ENCODE data around the gene DVL2.
"Not testable (repeated sequence)": the region's sequence is repeated elsewhere in the genome, so short reads cannot be mapped to it uniquely, and the experiment has no call there.

Gene DVL2

GRCh38 chr17:7249214-7249613, 14.9 kb upstream of the DVL2 start:
- no peak for DNase-seq (ENCODE audit: low spot score)
- in situ Hi-C loops (cut with MboI; ENCODE audit: low sequenced_read_pairs, unreplicated experiment): no loop called here
- no peak for TF ChIP-seq CTCF (IDR thresholded peaks at IDR 0.05; ENCODE audit: borderline replicate concordance, control extremely low read depth, extremely low read depth, insufficient read depth, missing control alignments)

GRCh38 chr17:7248796-7249195, 14.5 kb upstream of the DVL2 start:
- DNase-seq (ENCODE audit: low spot score): no peak
- in situ Hi-C loops (cut with MboI; ENCODE audit: low sequenced_read_pairs, unreplicated experiment): no loop called here
- no peak for TF ChIP-seq CTCF (IDR thresholded peaks at IDR 0.05; ENCODE audit: borderline replicate concordance, control extremely low read depth, extremely low read depth, insufficient read depth, missing control alignments)

GRCh38 chr17:7246779-7247178, 12.5 kb upstream of the DVL2 start:
- in situ Hi-C loops (cut with MboI; ENCODE audit: low sequenced_read_pairs, unreplicated experiment): no loop called here
- TF ChIP-seq CTCF (IDR thresholded peaks at IDR 0.05; ENCODE audit: borderline replicate concordance, control extremely low read depth, extremely low read depth, insufficient read depth, missing control alignments): no peak
- DNase-seq (ENCODE audit: low spot score): no peak

DNA sequence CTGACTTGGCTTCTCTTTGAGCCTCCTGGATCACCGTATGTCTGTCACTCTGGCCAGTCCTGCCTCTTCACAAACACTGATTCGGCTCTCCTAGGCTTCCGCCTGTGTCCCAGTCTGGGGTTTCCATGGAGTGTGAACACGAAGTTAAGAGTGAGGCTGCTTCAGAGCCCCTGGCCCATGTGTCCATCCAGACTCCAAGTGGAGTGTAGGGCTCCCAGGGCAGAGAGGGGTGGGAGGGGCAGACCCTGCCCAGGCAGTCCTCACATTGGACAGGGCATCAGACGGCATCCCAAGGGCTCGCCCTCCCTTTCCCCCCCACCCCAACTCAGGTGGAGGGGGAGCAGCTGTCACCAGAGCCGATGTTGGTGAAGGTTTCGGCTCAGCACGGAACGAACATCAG, 9.5 kb upstream of the DVL2 start:
- in situ Hi-C loops (cut with MboI; ENCODE audit: low sequenced_read_pairs, unreplicated experiment); DNase-seq (ENCODE audit: low spot score): not testable (repeated sequence)

- no peak for TF ChIP-seq CTCF (IDR thresholded peaks at IDR 0.05; ENCODE audit: borderline replicate concordance, control extremely low read depth, extremely low read depth, insufficient read depth, missing control alignments)
- DNase-seq (ENCODE audit: low spot score): no peak
- in situ Hi-C loops (cut with MboI; ENCODE audit: low sequenced_read_pairs, unreplicated experiment): no loop called here
These were observed 9.1 kb upstream of the DVL2 start for GRCh38 chr17:7243453-7243729.

GRCh38 chr17:7242717-7243452, 8.6 kb upstream of the DVL2 start:
- DNase-seq (ENCODE audit: low spot score): peak; percentile 91
- TF ChIP-seq CTCF (IDR thresholded peaks at IDR 0.05; ENCODE audit: borderline replicate concordance, control extremely low read depth, extremely low read depth, insufficient read depth, missing control alignments): peak; percentile 13
- in situ Hi-C loops (cut with MboI; ENCODE audit: low sequenced_read_pairs, unreplicated experiment): no loop called here

- peak; percentile 81 for DNase-seq (ENCODE audit: low spot score)
- no peak for TF ChIP-seq CTCF (IDR thresholded peaks at IDR 0.05; ENCODE audit: borderline replicate concordance, control extremely low read depth, extremely low read depth, insufficient read depth, missing control alignments)
These were observed 7.7 kb upstream of the DVL2 start, which contains the start of gene GABARAP for GRCh38 chr17:7241783-7242716. TSS of gene GABARAP (minus strand) at chr17:7242449. CDS start at chr17:7242330, 119 bp downstream.

More at GRCh38 chr17:7241783-7242716, 7.7 kb upstream of the DVL2 start, which contains the start of gene GABARAP:
- in situ Hi-C loops (cut with MboI; ENCODE audit: low sequenced_read_pairs, unreplicated experiment): no loop called here
